GM19351 (cell line): ENCODE results near the gene EPB41L1.

ENCODE experiments used
- ATAC-seq: cut with Tn5 transposase; IDR thresholded peaks from one replicate; pipeline ENCODE4 v1.9.1; 2021; ENCODE audit warnings: mild to moderate bottlenecking, moderate library complexity; ENCODE audit not compliant: unreplicated experiment

The EPB41L1 gene

GRCh38 chr20:36217226-36217625 is 62.7 kb downstream of the EPB41L1 start:
- no peak for ATAC-seq

- ATAC-seq, result no peak
These were observed 64.0 kb downstream of the EPB41L1 start for GRCh38 chr20:36218380-36219064.

- ATAC-seq, result no peak
These were observed 65.2 kb downstream of the EPB41L1 start for GRCh38 chr20:36219671-36220220.

- no peak for ATAC-seq
These were observed 71.1 kb downstream of the EPB41L1 start for GRCh38 chr20:36225666-36226065.

- ATAC-seq, result no peak
These were observed 74.2 kb downstream of the EPB41L1 start for GRCh38 chr20:36228770-36229169.

GRCh38 chr20:36230019-36230418 is 75.5 kb downstream of the EPB41L1 start:
- ATAC-seq, result no peak

GRCh38 chr20:36231331-36231730 is 76.8 kb downstream of the EPB41L1 start:
- ATAC-seq, result no peak

GRCh38 chr20:36234771-36235320 is 80.3 kb downstream of the EPB41L1 start:
- ATAC-seq, result no peak

GRCh38 chr20:36235892-36236785 is 81.6 kb downstream of the EPB41L1 start, which contains the start of gene AAR2:
TSS of gene AAR2 (plus strand) at chr20:36236478. CDS start at chr20:36239869, 3,391 bp downstream.
- ATAC-seq, result no peak

GRCh38 chr20:36236786-36237121 is 82.2 kb downstream of the EPB41L1 start:
- ATAC-seq, result no peak

GRCh38 chr20:36237477-36237876 is 82.9 kb downstream of the EPB41L1 start:
- ATAC-seq, result no peak

- ATAC-seq, result no peak
These were observed 83.6 kb downstream of the EPB41L1 start for GRCh38 chr20:36238153-36238552.

GRCh38 chr20:36238760-36239159 is 84.2 kb downstream of the EPB41L1 start:
- no peak for ATAC-seq

- no peak for ATAC-seq
These were observed 85.5 kb downstream of the EPB41L1 start for GRCh38 chr20:36240076-36240475.

- ATAC-seq, result no peak
These were observed 87.1 kb downstream of the EPB41L1 start for GRCh38 chr20:36241678-36242077.

- ATAC-seq, result no peak
These were observed 89.2 kb downstream of the EPB41L1 start for GRCh38 chr20:36243726-36244125.

GRCh38 chr20:36246401-36246800 is 91.9 kb downstream of the EPB41L1 start:
- no peak for ATAC-seq

GRCh38 chr20:36248836-36249235 is 94.3 kb downstream of the EPB41L1 start:
- no peak for ATAC-seq

- ATAC-seq, result no peak
These were observed 94.9 kb downstream of the EPB41L1 start for GRCh38 chr20:36249450-36249849.

GRCh38 chr20:36251426-36251825 is 96.9 kb downstream of the EPB41L1 start:
- ATAC-seq, result no peak

- no peak for ATAC-seq
These were observed 98.0 kb downstream of the EPB41L1 start for GRCh38 chr20:36252511-36252910.

GRCh38 chr20:36253036-36253435 is 98.5 kb downstream of the EPB41L1 start:
- no peak for ATAC-seq
